IMR-90 (cell line): ENCODE results near the gene NT5DC3. TPM values are rescaled to one million over a fixed set of nuclear protein-coding genes. Genes with fewer than 3 reads are reported as not detected.

ENCODE experiments used
- ATAC-seq: fragments of 200-7000 bp; cut with Tn5 transposase; 2 replicates; pipeline ENCODE4 v1.9.1; 2020; ENCODE audit warnings: low read depth, mild to moderate bottlenecking, moderate library complexity
- BruUV-seq: library from RNA; stranded (reverse); fragments of 400-500 nt; replicated peaks from 2 replicates; lab custom pipeline; 2021; lab: Mats Ljungman, UMichigan
- CTCF ChIA-PET: fragments of 300-600 bp; formaldehyde crosslinking; extraction: SDS; loops from one replicate; lab custom pipeline; 2021; ENCODE audit warnings: antibody characterized with exemption; lab: Yijun Ruan, JAX
- POLR2A ChIA-PET: fragments of 300-600 bp; sonication (Branson Sonifier 250); formaldehyde crosslinking; loops from one replicate; lab custom pipeline; 2022; ENCODE audit warnings: antibody characterized with exemption; ENCODE audit not compliant: unreplicated experiment; lab: Charles Lee
- DNase-seq: peaks from one replicate; pipeline ENCODE4 v3.0.0; 2013
- H2AFZ ChIP-seq: replicated peaks from 2 replicates; pipeline ENCODE3; 2013; ENCODE audit warnings: low read length, mild to moderate bottlenecking; ENCODE audit not compliant: poor library complexity
- H2AK5ac ChIP-seq: 2 replicates; pipeline ENCODE4 v1.6.1; 2013; ENCODE audit warnings: low read depth, low read length, inconsistent platforms
- H2AK9ac ChIP-seq: replicated peaks from 2 replicates; pipeline ENCODE3; 2013; ENCODE audit warnings: mild to moderate bottlenecking, low read depth, low read length, moderate library complexity; ENCODE audit not compliant: poor library complexity
- H2BK120ac ChIP-seq: 2 replicates; pipeline ENCODE4 v1.6.1; 2013; ENCODE audit warnings: low read depth, low read length, inconsistent platforms
- H2BK15ac ChIP-seq: 3 replicates; pipeline ENCODE4 v1.6.1; 2013; ENCODE audit warnings: low read depth, low read length, inconsistent platforms
- H2BK20ac ChIP-seq: 2 replicates; pipeline ENCODE4 v1.6.1; 2013; ENCODE audit warnings: low read depth, mild to moderate bottlenecking, inconsistent platforms, low read length, moderate library complexity
- H2BK5ac ChIP-seq: 2 replicates; pipeline ENCODE4 v1.6.1; 2013; ENCODE audit warnings: mild to moderate bottlenecking, low read depth, low read length, inconsistent platforms; ENCODE audit not compliant: poor library complexity, severe bottlenecking
- H3K14ac ChIP-seq: replicated peaks from 2 replicates; pipeline ENCODE4 v1.6.1; 2013; ENCODE audit warnings: low read depth, low read length, inconsistent platforms
- H3K18ac ChIP-seq: 2 replicates; pipeline ENCODE4 v1.6.1; 2013; ENCODE audit warnings: low read depth, low read length, control low read depth
- H3K23ac ChIP-seq: 2 replicates; pipeline ENCODE4 v1.6.1; 2013; ENCODE audit warnings: low read depth, low read length, inconsistent platforms
- H3K27ac ChIP-seq: 2 replicates; pipeline ENCODE4 v1.5.1; 2013; ENCODE audit warnings: mild to moderate bottlenecking, control low read depth, low read length; ENCODE audit not compliant: insufficient read depth
- H3K27me3 ChIP-seq: 2 replicates; pipeline ENCODE4 v1.6.1; 2013; ENCODE audit warnings: low read length; ENCODE audit not compliant: control insufficient read depth, insufficient read depth
- H3K36me3 ChIP-seq: 2 replicates; pipeline ENCODE4 v1.6.1; 2013; ENCODE audit warnings: low read length, mixed read lengths; ENCODE audit not compliant: control insufficient read depth, insufficient read depth
- H3K4ac ChIP-seq: 2 replicates; pipeline ENCODE4 v1.6.1; 2013; ENCODE audit warnings: low read depth, low read length, inconsistent platforms
- H3K4me1 ChIP-seq: 2 replicates; pipeline ENCODE4 v1.6.1; 2013; ENCODE audit warnings: low read length, mixed read lengths; ENCODE audit not compliant: control insufficient read depth, insufficient read depth
- H3K4me2 ChIP-seq: 2 replicates; pipeline ENCODE4 v1.6.1; 2013; ENCODE audit warnings: low read depth, mild to moderate bottlenecking, control low read depth, low read length, moderate library complexity
- H3K4me3 ChIP-seq: 2 replicates; pipeline ENCODE4 v1.5.1; 2013; ENCODE audit warnings: low read depth, mild to moderate bottlenecking, control low read depth, low read length, moderate library complexity; ENCODE audit not compliant: insufficient read depth
- H3K56ac ChIP-seq: 2 replicates; pipeline ENCODE4 v1.6.1; 2013; ENCODE audit warnings: low read length, inconsistent platforms; ENCODE audit not compliant: insufficient read depth; ENCODE audit errors: extremely low read depth
- H3K79me1 ChIP-seq, 2 experiments: 2 replicates each; pipeline ENCODE4 v1.6.1; 2013; ENCODE audit warnings: low read length in 2 of 2, inconsistent platforms in 1 of 2, low read depth in 1 of 2
- H3K9ac ChIP-seq: 2 replicates; pipeline ENCODE4 v1.6.1; 2013; ENCODE audit warnings: low read depth, low read length, control low read depth
- H3K9me1 ChIP-seq: 2 replicates; pipeline ENCODE4 v1.6.1; 2013; ENCODE audit warnings: low read length, inconsistent platforms; ENCODE audit not compliant: insufficient read depth
- H3K9me3 ChIP-seq: 2 replicates; pipeline ENCODE4 v1.6.1; 2013; ENCODE audit warnings: low read length; ENCODE audit not compliant: control insufficient read depth, insufficient read depth
- H4K20me1 ChIP-seq: 2 replicates; pipeline ENCODE4 v1.6.1; 2013; ENCODE audit warnings: low read length, inconsistent platforms; ENCODE audit not compliant: insufficient read depth
- H4K5ac ChIP-seq: 2 replicates; pipeline ENCODE4 v1.6.1; 2013; ENCODE audit warnings: mild to moderate bottlenecking, low read depth, low read length, control low read depth
- H4K8ac ChIP-seq, 2 experiments: 2 replicates each; pipeline ENCODE4 v1.6.1; 2013; ENCODE audit warnings: low read depth in 2 of 2, low read length in 2 of 2, control low read depth in 1 of 2, inconsistent platforms in 1 of 2
- H4K91ac ChIP-seq: 2 replicates; pipeline ENCODE4 v1.6.1; 2013; ENCODE audit warnings: low read depth, low read length, inconsistent platforms; ENCODE audit not compliant: insufficient read depth
- CEBPB ChIP-seq: IDR thresholded peaks from 2 replicates; pipeline ENCODE4 v1.6.1; 2012; ENCODE audit warnings: low read depth, low read length, improper control_type of control experiment
- CHD1 ChIP-seq: IDR thresholded peaks from 2 replicates; pipeline ENCODE4 v1.6.1; 2012; ENCODE audit warnings: low read depth, low read length, improper control_type of control experiment
- MAFK ChIP-seq: IDR thresholded peaks from 2 replicates; pipeline ENCODE4 v1.6.1; 2012; ENCODE audit warnings: low read depth, low read length, improper control_type of control experiment
- MXI1 ChIP-seq: IDR thresholded peaks from 2 replicates; pipeline ENCODE4 v1.6.1; 2012; ENCODE audit warnings: low read depth, mild to moderate bottlenecking, low read length, moderate library complexity, borderline replicate concordance
- NFE2L2 ChIP-seq: fragments of 150-350 bp; IDR thresholded peaks from 2 replicates; pipeline ENCODE4 v1.6.1; 2016; ENCODE audit warnings: low read depth, mild to moderate bottlenecking, low read length
- RAD21 ChIP-seq: IDR thresholded peaks from 2 replicates; pipeline ENCODE4 v1.6.1; 2012; ENCODE audit warnings: low read length, improper control_type of control experiment
- RCOR1 ChIP-seq: IDR thresholded peaks from 2 replicates; pipeline ENCODE4 v1.6.1; 2012; ENCODE audit warnings: mild to moderate bottlenecking, low read length, improper control_type of control experiment; ENCODE audit not compliant: insufficient replicate concordance
- RFX5 ChIP-seq: IDR thresholded peaks from 2 replicates; pipeline ENCODE4 v1.8.0; 2012; ENCODE audit warnings: low read depth, mild to moderate bottlenecking, low read length, moderate library complexity
- SMC3 ChIP-seq: fragments of 150-350 bp; IDR thresholded peaks from 2 replicates; pipeline ENCODE4 v1.6.1; 2016; ENCODE audit warnings: low read depth, mild to moderate bottlenecking, antibody characterized with exemption, low read length, moderate library complexity
- USF2 ChIP-seq: fragments of 150-350 bp; IDR thresholded peaks from 2 replicates; pipeline ENCODE4 v1.6.1; 2017; ENCODE audit warnings: mild to moderate bottlenecking, antibody characterized with exemption, low read length, low read depth
- WGBS, 2 experiments: methylation state at CpG; one replicate each; pipeline versions ENCODE4 v1.1.5 to v1.1.7; 2013; ENCODE audit warnings: missing lambda C conversion rate in 2 of 2; ENCODE audit not compliant: insufficient read length in 1 of 2; ENCODE audit errors: extremely low coverage in 2 of 2; 5-methylcytosine and 5-hydroxymethylcytosine counted together
- dilution Hi-C: fragments of 300-500 bp; cut with HindIII; formaldehyde crosslinking; loops from one replicate; pipeline ENCODE4 v1.14.3; 2018; ENCODE audit warnings: low sequenced_read_pairs; ENCODE audit not compliant: unreplicated experiment
- in situ Hi-C: fragments of 300-500 bp; cut with MboI; formaldehyde crosslinking; loops from 3 replicates; pipeline ENCODE4 v1.14.3; 2019; ENCODE audit warnings: low sequenced_read_pairs, inconsistent platforms, mixed read lengths
- intact Hi-C: fragments of 100-400 bp; cut with micrococcal nuclease; formaldehyde crosslinking; loops from 2 replicates; pipeline ENCODE4 v1.10.0; 2022
- polyA plus RNA-seq, 3 experiments: library from polyadenylated mRNA; depleted of rRNA; stranded (reverse); fragments of >200 nt; gene quantifications; 2 replicates each; pipeline ENCODE4 v1.2.3, GENCODE V29; 2012; ENCODE audit warnings: low replicate concordance in 1 of 3
- total RNA-seq: library from RNA; depleted of rRNA; stranded (reverse); fragments of >200 nt; gene quantifications from 2 replicates; pipeline ENCODE4 v1.2.3, GENCODE V29; 2012

The NT5DC3 gene
- total and polyA plus RNA-seq, 2 of the 4 experiments (the other 2 are of a cell fraction) = 7.3 to 17.6 TPM

- no peak overlapping the region for H2AK5ac ChIP-seq
- H3K79me1 ChIP-seq = no peaks in the 10 kb centered on the region
- no peak overlapping the region for H3K4me2 ChIP-seq
- no peak overlapping the region for H2BK5ac ChIP-seq
- no peaks in the 10 kb centered on the region for H3K4me1 ChIP-seq
- no peak overlapping the region for H2BK120ac ChIP-seq
- ChIA-PET POLR2A (no interaction called here), CTCF (no interaction called here)
- H3K18ac ChIP-seq = no peak overlapping the region
- no CpG with 5 or more reads among the region's 8 CpGs for WGBS, 2 experiments
- peaks cover 3% of the 10 kb centered on the region for H3K27me3 ChIP-seq
- no peaks in the 10 kb centered on the region for H3K9me1 ChIP-seq
- no peak overlapping the region for H2BK15ac ChIP-seq
- DNase-seq (no peak), ATAC-seq (no peak)
- no peaks in the 10 kb centered on the region for H3K36me3 ChIP-seq
- dilution Hi-C loops = no loop called here
- TF ChIP-seq NFE2L2 (no peak), CEBPB (no peak), MXI1 (no peak), CHD1 (no peak), USF2 (no peak), MAFK (no peak), RFX5 (no peak), RAD21 (no peak), RCOR1 (no peak), SMC3 (no peak)
- no peak overlapping the region for H3K4ac ChIP-seq
- no peaks in the 10 kb centered on the region; the same call in 1 of the 2 replicates for H3K9me3 ChIP-seq
- H4K8ac ChIP-seq = no peak overlapping the region
- intact Hi-C loops = loop anchor here (5.0 kb wide), 1 partner anchor 922 kb away; no protein-coding TSS in a partner anchor
- H2BK20ac ChIP-seq = no peak overlapping the region
- no peak overlapping the region for H4K91ac ChIP-seq
- no peak overlapping the region for H2AK9ac ChIP-seq
- no peak overlapping the region for H3K9ac ChIP-seq
- no peak overlapping the region for H3K23ac ChIP-seq
- H2AFZ ChIP-seq = no peak overlapping the region
- BruUV-seq = no TSS peak
- H3K56ac ChIP-seq = no peak overlapping the region
- in situ Hi-C loops = no loop called here
- H4K5ac ChIP-seq = no peak overlapping the region
- H3K4me3 ChIP-seq = no peak overlapping the region
- no peak overlapping the region for H3K27ac ChIP-seq
- H3K14ac ChIP-seq = no peak overlapping the region
- no peaks in the 10 kb centered on the region for H4K20me1 ChIP-seq
Measured at GRCh38 chr12:103735291-103735690, 105.7 kb downstream of the NT5DC3 start.
